Fibroblast of villous mesenchyme (primary cell): ENCODE measurements around the gene COL26A1. TPM values are rescaled to one million over a fixed set of nuclear protein-coding genes. Genes with fewer than 3 reads are reported as not detected.

Source experiments
- DNase-seq: peaks from one replicate; pipeline ENCODE4 v3.0.0-alpha.2; 2010; ENCODE audit warnings: low read depth
- H3K4me3 ChIP-seq: 2 replicates; pipeline ENCODE4 v1.5.1; 2011; ENCODE audit warnings: low read depth, mild to moderate bottlenecking, low read length
- CTCF ChIP-seq: IDR thresholded peaks from 2 replicates; pipeline ENCODE4 v1.5.1; 2012; ENCODE audit warnings: low read depth, mild to moderate bottlenecking, low read length; ENCODE audit not compliant: insufficient read depth
- total RNA-seq: library from RNA; depleted of rRNA; stranded (reverse); fragments of >200 nt; gene quantifications from 2 replicates; pipeline ENCODE4 v1.2.3, GENCODE V29; 2012

COL26A1 gene
- total RNA-seq, 1 donor = not detected

GRCh38 chr7:101393865-101394264, 31.2 kb downstream of the COL26A1 start:
- H3K4me3 ChIP-seq = no peak overlapping the region
- DNase-seq = no peak
- TF ChIP-seq CTCF = no peak

GRCh38 chr7:101395376-101395775, 32.7 kb downstream of the COL26A1 start:
- no peak for TF ChIP-seq CTCF
- no peak for DNase-seq

GRCh38 chr7:101397243-101397642, 34.6 kb downstream of the COL26A1 start:
- no peak overlapping the region for H3K4me3 ChIP-seq
- DNase-seq = no peak
- no peak for TF ChIP-seq CTCF

More at GRCh38 chr7:101395376-101395775, 32.7 kb downstream of the COL26A1 start:
- no peak overlapping the region for H3K4me3 ChIP-seq

- no peak for DNase-seq
- H3K4me3 ChIP-seq = no peak overlapping the region
- TF ChIP-seq CTCF = no peak
These were observed 35.2 kb downstream of the COL26A1 start for GRCh38 chr7:101397770-101398324.

- no peak overlapping the region for H3K4me3 ChIP-seq
- DNase-seq = no peak
- TF ChIP-seq CTCF = no peak
These were observed 36.0 kb downstream of the COL26A1 start for GRCh38 chr7:101398396-101399289.

GRCh38 chr7:101399759-101400158, 37.1 kb downstream of the COL26A1 start:
- H3K4me3 ChIP-seq = no peak overlapping the region
- no peak for TF ChIP-seq CTCF
- no peak for DNase-seq
